MG63 (cell line): ENCODE data around the gene CFAP54. TPM values are rescaled to one million over a fixed set of nuclear protein-coding genes. Genes with fewer than 3 reads are reported as not detected.
"Not testable (repeated sequence)": the region's sequence is repeated elsewhere in the genome, so short reads cannot be mapped to it uniquely, and the experiment has no call there.

Experiments
- DNase-seq: peaks from one replicate; pipeline ENCODE4 v3.0.0-alpha.2; 2020
- H3K27me3 ChIP-seq: fragments of 250-450 bp; sonication (Bioruptor Pico); 2 replicates; pipeline ENCODE4 v1.5.1; 2020; ENCODE audit warnings: mild to moderate bottlenecking, moderate library complexity
- H3K36me3 ChIP-seq: fragments of 250-450 bp; sonication (Bioruptor Pico); 2 replicates; pipeline ENCODE4 v1.5.1; 2020; ENCODE audit warnings: mild to moderate bottlenecking, moderate library complexity
- H3K4me3 ChIP-seq: fragments of 250-450 bp; sonication (Bioruptor Pico); 2 replicates; pipeline ENCODE4 v1.5.1; 2020; ENCODE audit warnings: mild to moderate bottlenecking, moderate library complexity
- H3K9me3 ChIP-seq: fragments of 250-450 bp; sonication (Bioruptor Pico); 2 replicates; pipeline ENCODE4 v1.5.1; 2020; ENCODE audit warnings: mild to moderate bottlenecking, moderate library complexity
- total RNA-seq: library from RNA; depleted of rRNA; stranded (reverse); fragments of >200 nt; shearing (Covaris generic); gene quantifications from 2 replicates; pipeline ENCODE4 v1.2.3, GENCODE V29; 2014; ENCODE audit warnings: low replicate concordance

The CFAP54 gene
- total RNA-seq, 1 experiment from 2014 or later: not detected

DNA sequence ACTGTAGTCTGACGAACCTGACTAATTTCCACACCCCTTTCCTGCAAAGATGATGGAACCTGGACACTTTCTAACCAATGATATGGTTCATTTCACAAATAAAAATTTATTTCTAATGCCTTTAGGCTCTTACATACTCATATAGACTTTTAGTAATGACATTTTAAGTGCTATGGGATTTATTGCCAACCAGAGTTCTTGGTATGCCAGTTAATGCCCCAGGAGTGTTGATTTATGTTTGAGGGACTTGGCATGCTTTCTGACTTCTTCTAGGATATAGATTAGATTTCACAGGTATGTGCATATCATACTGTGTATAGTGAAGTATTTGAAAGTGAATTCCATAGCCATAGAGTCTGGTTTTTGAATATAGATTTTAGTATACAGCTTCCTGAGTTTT is 159.5 kb downstream of the CFAP54 start:
- no peak for DNase-seq
- Histone ChIP-seq H3K4me3 (no peak overlapping the region), H3K27me3 (no peaks in the 10 kb centered on the region; the same call in 1 of the 2 replicates), H3K36me3 (no peaks in the 10 kb centered on the region), H3K9me3 (no peaks in the 10 kb centered on the region)

DNA sequence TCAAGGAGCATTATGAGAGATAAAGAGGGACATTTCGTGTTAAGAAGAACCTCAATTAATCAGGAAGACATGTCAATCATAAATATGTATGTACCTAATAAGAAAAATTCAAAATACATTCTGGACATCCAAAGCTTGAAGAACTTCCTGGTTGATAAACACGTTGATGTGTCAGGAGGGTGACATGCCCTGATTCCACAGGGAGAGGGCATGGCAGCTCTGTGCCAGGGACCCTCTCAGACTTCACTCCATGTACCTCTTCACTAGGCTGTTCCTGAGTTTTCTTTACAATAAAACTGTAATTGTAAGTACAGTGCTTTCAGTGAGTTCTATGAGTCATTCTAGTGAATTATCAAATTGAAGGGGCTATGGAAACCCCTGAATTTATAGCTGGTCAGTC is 163.5 kb downstream of the CFAP54 start:
- H3K9me3 ChIP-seq: no peaks in the 10 kb centered on the region
- H3K27me3 ChIP-seq: no peaks in the 10 kb centered on the region; the same call in 1 of the 2 replicates
- H3K4me3 ChIP-seq: no peak overlapping the region
- no peak for DNase-seq
- H3K36me3 ChIP-seq: no peaks in the 10 kb centered on the region

DNA sequence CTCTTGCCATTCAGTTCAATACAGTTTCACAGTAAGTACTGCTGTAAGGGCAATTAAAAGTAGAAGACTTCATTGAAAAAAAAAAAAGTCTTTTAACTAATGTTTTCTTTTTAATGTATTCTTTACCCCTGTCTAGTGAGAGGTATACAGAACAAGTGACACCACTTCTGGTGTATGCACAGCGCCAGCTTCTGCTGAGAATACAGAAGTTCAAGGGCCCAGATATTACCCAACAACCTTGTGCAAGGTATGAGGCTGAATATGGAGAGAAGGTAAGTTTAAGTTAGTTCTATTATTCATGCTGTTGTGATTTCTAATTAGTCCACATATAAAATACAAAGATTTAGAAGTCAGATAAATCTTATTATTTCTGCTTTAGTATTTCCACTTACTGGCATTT is 168.7 kb downstream of the CFAP54 start:
- DNase-seq: no peak
- no peaks in the 10 kb centered on the region for H3K27me3 ChIP-seq
- no peak overlapping the region for H3K4me3 ChIP-seq
- H3K9me3 ChIP-seq: no peaks in the 10 kb centered on the region
- no peaks in the 10 kb centered on the region for H3K36me3 ChIP-seq

DNA sequence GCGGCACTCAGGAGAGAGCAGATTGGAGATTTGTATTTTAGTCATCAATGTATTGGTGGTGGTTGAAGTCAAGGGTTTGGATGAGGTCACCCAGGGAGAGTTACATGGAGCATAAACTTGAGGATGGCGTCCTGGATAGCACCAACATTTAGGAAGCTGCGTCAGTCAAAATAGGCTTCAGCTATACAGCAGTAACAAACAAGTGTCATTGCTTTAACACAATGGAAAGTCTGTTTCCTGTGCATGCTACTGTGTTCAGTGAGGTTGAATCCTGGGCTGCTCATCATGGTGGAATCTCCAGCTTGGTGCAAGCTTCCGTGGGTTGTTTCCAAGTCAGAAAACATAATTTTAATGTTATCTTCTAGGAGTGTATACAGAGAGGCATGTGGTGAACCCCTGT is 180.4 kb downstream of the CFAP54 start:
- no peaks in the 10 kb centered on the region for H3K9me3 ChIP-seq
- H3K36me3 ChIP-seq: no peaks in the 10 kb centered on the region
- H3K4me3 ChIP-seq: no peak overlapping the region
- H3K27me3 ChIP-seq: no peaks in the 10 kb centered on the region
- DNase-seq: no peak

DNA sequence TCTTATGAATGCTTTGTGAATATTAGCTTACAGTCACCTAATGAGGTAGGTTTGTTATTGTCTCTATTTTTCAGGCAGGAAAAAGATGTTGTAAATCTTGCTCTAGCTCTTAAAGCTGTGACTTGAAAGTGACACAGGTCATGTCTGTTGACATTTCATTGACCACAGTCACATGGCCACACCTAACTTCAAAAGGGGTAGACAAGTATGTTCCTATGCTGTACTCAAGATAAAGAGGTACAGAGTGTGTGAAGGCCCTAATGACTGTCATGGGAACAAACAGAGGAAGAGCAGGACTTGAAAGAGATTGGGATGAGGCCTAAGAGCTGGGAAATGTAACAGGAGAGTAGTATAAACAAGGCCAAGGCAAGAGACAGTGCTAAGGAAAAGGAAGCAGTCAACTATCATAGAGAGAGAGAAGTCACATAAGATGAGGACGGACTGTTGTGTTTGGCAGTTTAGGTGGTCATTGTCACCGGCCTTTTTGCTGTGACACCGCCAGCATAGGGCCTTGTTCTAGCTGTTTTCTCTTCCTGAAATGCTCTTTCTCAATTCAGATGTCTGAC is 181.0 kb downstream of the CFAP54 start:
- no peaks in the 10 kb centered on the region for H3K36me3 ChIP-seq
- H3K27me3 ChIP-seq: no peaks in the 10 kb centered on the region
- H3K4me3 ChIP-seq: no peak overlapping the region
- no peak for DNase-seq
- no peaks in the 10 kb centered on the region for H3K9me3 ChIP-seq

DNA sequence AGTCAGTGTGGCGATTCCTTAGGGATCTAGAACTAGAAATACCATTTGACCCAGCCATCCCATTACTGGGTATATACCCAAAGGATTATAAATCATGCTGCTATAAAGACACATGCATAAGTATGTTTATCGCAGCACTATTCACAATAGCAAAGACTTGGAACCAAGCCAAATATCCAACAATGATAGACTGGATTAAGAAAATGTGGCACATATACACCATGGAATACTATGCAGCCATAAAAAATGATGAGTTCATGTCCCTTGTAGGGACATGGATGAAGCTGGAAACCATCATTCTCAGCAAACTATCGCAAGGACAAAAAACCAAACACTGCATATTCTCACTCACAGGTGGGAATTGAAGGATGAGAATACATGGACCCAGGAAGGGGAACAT is 186.1 kb downstream of the CFAP54 start:
- H3K9me3 ChIP-seq, H3K36me3 ChIP-seq, DNase-seq, H3K27me3 ChIP-seq, H3K4me3 ChIP-seq: not testable (repeated sequence)

DNA sequence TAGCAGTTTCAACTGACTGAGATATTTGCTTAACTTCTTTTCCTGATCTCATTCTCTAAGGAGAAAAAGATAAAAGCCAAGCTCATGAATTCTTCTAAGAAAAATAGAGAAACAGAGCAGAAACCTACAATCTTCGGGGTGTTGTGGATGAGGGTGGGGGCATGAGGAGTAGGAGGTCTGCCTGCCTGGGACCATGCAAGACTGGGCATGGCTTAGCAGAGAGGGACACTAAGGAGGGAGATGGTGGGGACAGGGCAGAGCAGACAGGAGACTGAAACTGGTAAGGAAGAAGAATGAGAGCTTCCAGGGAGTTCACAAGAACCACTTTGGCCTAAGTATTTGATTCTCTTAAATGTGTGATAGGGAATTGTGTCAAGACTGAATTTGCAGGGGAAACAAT is 188.0 kb downstream of the CFAP54 start:
- H3K27me3 ChIP-seq: no peaks in the 10 kb centered on the region
- DNase-seq: no peak
- H3K4me3 ChIP-seq: no peak overlapping the region
- H3K36me3 ChIP-seq: no peaks in the 10 kb centered on the region
- H3K9me3 ChIP-seq: no peaks in the 10 kb centered on the region

DNA sequence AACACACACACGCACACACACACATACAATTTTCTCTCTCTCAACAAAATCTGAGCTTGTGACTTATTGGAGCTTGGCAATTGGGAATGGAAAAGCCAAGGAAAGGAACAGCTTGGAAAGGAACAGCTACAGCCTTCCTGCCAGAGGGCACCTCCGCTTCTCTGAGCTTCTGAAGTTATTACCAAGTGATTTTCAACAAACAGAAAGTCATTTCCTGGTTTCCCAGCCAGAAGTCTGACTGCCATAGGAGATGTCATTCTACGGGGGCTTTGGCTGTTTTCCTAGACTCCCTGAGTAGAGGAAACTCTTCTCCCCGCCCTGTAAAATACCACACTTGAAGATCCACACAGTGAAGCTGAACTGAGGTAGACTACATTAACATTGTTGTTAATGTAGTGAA is 198.3 kb downstream of the CFAP54 start:
- H3K27me3 ChIP-seq: no peaks in the 10 kb centered on the region
- H3K9me3 ChIP-seq: no peaks in the 10 kb centered on the region
- DNase-seq: peak; percentile 41
- H3K4me3 ChIP-seq: no peak overlapping the region
- H3K36me3 ChIP-seq: no peaks in the 10 kb centered on the region

DNA sequence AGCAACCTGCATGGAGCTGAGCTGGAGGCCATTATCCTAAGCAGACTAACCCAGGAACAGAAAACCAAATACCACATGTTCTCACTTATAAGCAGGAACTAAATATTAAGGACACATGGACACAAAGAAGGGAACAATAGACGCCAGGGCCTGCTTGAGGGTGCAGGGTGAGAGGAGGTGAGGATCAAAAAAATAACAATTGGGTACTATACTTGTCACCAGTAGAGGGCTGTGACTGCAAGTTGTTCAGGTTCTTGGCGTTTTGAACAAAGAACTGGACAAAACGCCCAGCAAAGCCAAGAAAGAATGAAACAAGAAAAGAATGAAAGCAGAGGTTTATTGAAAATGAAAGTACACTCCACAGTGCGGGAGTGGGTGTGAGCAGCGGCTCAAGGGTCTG is 209.1 kb downstream of the CFAP54 start:
- Histone ChIP-seq H3K9me3 (no peaks in the 10 kb centered on the region), H3K27me3 (no peaks in the 10 kb centered on the region), H3K4me3 (peak overlapping the region; percentile 47), H3K36me3 (no peaks in the 10 kb centered on the region)
- peak; percentile 5 for DNase-seq

DNA sequence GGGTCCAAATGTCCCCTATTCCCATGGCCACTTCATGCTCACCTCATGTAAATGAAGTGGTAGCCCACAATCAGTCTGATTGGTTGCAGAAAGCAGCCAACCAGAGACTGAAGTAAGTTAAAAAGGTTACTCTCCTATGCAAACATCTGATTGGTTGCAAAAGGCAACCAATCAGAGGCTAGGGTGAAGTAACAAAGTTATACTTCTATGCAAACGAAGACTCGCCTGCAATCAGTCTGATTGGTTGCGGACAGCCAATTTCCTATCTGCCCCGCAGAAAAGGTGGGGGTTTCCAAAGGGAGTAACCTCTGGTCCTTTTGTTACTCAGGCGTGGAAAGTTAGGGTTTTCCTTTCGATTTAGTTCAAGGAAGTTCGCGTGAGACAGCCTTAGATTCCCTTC is 209.6 kb downstream of the CFAP54 start:
- Histone ChIP-seq H3K36me3 (no peaks in the 10 kb centered on the region), H3K9me3 (no peaks in the 10 kb centered on the region), H3K27me3 (no peaks in the 10 kb centered on the region), H3K4me3 (peak overlapping the region; percentile 47)
- peak; percentile 82 for DNase-seq

DNA sequence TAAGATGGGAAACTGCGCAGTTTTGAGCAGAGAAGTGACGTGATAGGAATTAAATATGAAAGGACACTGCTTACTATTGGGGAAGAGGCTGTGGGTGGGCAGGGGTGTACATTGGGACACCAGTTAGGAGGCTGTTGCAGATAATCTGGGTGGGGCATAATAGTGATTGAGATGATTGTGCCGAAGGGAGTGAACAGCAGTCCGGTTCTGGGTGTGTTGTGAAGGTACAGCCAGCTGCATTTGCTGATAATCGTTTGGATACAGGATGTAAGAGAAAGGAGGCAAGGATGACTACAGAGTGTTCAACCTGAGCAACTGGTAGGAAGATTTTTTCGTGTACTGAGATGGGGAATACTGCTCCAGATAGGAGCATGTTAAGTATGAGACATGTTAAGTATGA is 212.5 kb downstream of the CFAP54 start:
- H3K27me3 ChIP-seq: no peaks in the 10 kb centered on the region
- H3K9me3 ChIP-seq: no peaks in the 10 kb centered on the region
- H3K36me3 ChIP-seq: no peaks in the 10 kb centered on the region
- no peak overlapping the region for H3K4me3 ChIP-seq
- no peak for DNase-seq

DNA sequence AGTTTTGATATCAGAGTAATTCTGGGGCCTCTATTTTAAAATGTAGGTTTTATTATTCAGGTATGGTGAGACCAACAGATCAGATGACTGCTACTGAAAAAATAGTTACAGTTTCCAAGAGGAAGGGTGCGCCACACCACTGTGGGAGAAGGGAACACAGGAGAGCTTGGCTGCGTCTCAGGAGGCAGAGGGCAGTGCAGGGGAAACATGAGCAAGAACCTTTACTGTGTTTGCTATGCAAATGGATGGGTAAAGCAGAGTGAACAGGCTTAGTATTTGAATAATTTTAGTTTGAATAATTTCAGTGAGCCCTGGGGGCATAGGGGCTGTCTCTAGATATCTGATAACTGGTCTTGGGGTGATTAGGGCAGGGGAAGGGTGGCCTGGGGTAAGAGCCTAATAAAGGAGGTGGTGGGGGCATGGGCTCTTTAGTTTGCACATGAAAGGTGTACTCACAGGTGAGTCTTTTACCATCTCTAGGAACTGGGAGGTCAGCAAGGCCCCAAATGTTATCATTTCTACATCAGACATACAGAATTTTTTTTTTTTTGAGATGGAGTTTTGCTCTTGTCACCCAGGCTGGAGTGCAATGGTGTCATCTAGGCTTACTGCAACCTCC is 220.9 kb downstream of the CFAP54 start:
- Histone ChIP-seq H3K36me3 (no peaks in the 10 kb centered on the region), H3K27me3 (no peaks in the 10 kb centered on the region), H3K9me3 (no peaks in the 10 kb centered on the region), H3K4me3 (no peak overlapping the region)
- no peak for DNase-seq

DNA sequence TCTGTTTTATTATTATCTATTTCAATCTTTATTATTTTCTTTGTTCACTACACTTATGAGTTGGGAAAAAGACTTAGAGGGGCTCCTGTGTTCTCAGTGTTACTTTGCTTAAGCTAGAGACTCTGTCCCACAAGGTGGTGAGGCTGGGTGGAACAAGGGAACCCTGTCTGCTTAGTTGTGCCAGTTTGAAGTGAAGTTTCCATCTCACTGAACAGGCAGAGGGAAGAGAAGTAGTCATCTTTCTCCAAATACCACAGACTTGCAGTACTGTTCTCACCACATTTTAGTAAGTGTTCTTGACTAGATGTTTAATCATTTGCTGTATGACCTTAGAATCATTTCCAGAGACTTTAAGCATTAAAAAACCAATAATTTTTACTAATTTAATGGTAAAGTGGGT is 222.0 kb downstream of the CFAP54 start:
- no peak for DNase-seq

DNA sequence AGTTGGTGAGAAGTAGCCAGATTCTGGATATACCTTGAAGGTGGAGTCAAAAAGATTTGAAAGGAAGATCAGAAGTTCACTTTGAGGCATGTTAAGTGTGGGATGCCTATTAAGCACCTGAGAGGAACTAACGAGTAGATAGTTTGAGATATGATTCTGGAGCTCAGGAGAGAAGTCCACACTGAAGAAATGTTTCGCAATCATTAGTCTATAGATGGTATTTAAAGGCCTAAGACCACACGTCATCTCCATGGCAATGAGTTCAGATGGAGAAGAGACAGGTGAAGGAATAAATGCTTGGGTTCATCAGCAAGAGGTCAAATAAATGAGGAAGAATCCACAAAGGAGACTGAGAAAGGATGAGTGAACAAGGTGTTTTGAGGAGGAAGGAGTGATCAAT is 224.8 kb downstream of the CFAP54 start:
- H3K9me3 ChIP-seq: no peaks in the 10 kb centered on the region
- no peaks in the 10 kb centered on the region for H3K36me3 ChIP-seq
- no peak for DNase-seq
- H3K27me3 ChIP-seq: no peaks in the 10 kb centered on the region
- H3K4me3 ChIP-seq: no peak overlapping the region

More for the DNA sequence above, 222.0 kb downstream of the CFAP54 start:
- Histone ChIP-seq H3K36me3 (no peaks in the 10 kb centered on the region), H3K9me3 (no peaks in the 10 kb centered on the region), H3K27me3 (no peaks in the 10 kb centered on the region), H3K4me3 (no peak overlapping the region)

DNA sequence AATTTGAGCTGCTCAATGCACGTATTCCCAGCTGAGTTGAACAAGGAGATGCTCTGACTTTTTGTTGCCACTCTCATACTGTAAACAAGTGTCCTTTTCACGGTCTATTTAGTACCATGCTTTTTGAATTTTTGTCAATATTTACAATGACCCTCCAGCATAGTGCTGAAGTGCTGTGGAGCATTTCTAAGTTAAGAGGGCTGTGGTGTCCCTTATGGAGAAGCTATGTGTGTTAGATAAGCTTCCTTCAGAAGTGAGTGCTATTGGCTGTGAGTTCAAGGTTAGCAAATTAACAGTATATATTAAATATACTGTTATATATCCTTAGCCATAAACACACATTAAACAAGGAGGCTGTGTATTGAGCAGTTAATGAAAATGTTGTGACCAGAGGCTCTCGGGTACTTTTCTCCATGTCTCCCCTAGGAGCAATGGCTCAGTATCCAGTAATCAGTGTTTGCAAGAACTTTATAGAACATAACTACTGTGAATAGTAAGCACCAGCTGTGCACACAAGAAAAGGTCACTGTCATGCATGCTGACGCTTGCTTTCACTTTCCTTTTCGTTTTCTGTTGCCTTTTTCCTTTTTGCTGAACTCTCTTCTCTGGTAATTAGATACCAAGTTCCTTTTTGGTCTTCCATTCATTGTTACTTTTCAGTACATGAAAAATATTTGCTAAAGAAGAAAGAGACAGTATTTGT is 230.4 kb downstream of the CFAP54 start:
- H3K27me3 ChIP-seq: no peaks in the 10 kb centered on the region
- no peaks in the 10 kb centered on the region for H3K36me3 ChIP-seq
- no peaks in the 10 kb centered on the region for H3K9me3 ChIP-seq
- DNase-seq: no peak
- peak overlapping the region; percentile 44 for H3K4me3 ChIP-seq

DNA sequence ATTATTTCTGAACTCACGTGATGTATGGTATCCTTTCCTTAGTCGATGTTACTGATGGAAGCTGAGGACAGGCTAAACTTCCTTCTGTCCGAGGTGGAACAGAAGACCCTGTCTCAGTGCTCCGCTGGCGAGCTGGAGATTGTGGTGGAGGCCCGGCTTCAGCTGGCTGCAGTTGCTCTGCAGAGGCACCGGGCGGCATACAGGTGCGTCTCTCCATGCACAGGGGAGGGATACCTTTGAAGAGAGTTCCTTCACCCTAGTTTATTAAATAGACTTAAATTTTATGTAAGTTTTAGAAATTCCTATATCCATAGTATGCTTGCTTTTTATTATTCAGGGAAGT is 231.0 kb downstream of the CFAP54 start:
- peak; percentile 46 for DNase-seq
- H3K4me3 ChIP-seq: peak overlapping the region; percentile 44

DNA sequence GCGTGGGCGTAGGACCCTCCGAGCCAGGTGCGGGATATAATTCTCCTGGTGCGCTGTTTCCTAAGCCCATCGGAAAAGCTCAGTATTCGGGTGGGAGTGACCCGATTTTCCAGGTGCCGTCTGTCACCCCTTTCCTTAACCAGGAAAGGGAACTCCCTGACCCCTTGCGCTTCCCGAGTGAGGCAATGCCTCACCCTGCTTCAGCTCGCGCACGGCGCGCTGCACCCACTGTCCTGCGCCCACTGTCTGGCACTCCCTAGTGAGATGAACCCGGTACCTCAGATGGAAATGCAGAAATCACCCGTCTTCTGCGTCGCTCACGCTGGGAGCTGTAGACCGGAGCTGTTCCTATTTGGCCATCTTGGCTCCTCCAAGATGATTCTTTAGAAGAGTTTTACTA is 240.1 kb downstream of the CFAP54 start:
- not testable (repeated sequence) for H3K4me3 ChIP-seq, H3K9me3 ChIP-seq, H3K27me3 ChIP-seq, DNase-seq, H3K36me3 ChIP-seq

More for the DNA sequence above, 231.0 kb downstream of the CFAP54 start:
- no peaks in the 10 kb centered on the region for H3K36me3 ChIP-seq
- no peaks in the 10 kb centered on the region for H3K9me3 ChIP-seq
- H3K27me3 ChIP-seq: no peaks in the 10 kb centered on the region

DNA sequence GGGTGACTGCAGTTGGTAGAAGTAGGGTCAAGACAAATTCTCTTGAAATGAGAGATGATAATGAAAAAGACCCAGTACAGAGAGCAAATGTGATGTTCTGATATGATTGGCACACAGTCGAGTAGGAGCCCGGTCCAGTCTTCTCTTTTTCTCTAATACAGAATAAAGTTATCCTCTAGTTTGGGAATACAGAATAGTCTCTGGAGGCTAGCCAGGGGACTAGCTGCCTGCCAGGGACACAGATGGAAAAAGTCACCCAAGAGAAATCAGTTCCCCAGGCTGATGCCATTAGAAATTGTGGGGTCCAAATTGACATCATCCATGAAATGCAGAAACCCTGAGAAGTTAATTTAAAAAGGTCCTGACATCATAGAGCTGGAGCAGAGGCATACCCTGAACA is 240.5 kb downstream of the CFAP54 start:
- Histone ChIP-seq H3K36me3 (no peaks in the 10 kb centered on the region), H3K9me3 (no peaks in the 10 kb centered on the region), H3K27me3 (no peaks in the 10 kb centered on the region), H3K4me3 (no peak overlapping the region)
- no peak for DNase-seq
